ENCODE data around the gene TRPM2.

TRPM2 gene

GRCh38 chr21:44444286-44444931 lies 91.0 kb downstream of the TRPM2 start:
- no peak for DNase-seq (ENCODE audit: low spot score)

GRCh38 chr21:44445145-44445812 lies 91.9 kb downstream of the TRPM2 start:
- no peak for DNase-seq (ENCODE audit: low spot score)

- no peak for DNase-seq (ENCODE audit: low spot score)
Measured at GRCh38 chr21:44448651-44449131, 95.3 kb downstream of the TRPM2 start.

GRCh38 chr21:44449473-44450363 lies 96.3 kb downstream of the TRPM2 start:
- no peak for DNase-seq (ENCODE audit: low spot score)

- DNase-seq (ENCODE audit: low spot score) = no peak
Measured at GRCh38 chr21:44450402-44450801, 97.0 kb downstream of the TRPM2 start.

GRCh38 chr21:44450999-44451398 lies 97.6 kb downstream of the TRPM2 start:
- no peak for DNase-seq (ENCODE audit: low spot score)

GRCh38 chr21:44453120-44453519 lies 99.7 kb downstream of the TRPM2 start:
- DNase-seq (ENCODE audit: low spot score) = no peak

GRCh38 chr21:44454058-44454457 lies 100.6 kb downstream of the TRPM2 start:
- DNase-seq (ENCODE audit: low spot score) = no peak

GRCh38 chr21:44454747-44455523 lies 101.5 kb downstream of the TRPM2 start, which contains the start of gene LRRC3:
Gene LRRC3 (plus strand): TSS chr21:44455510. CDS start chr21:44456645, 1,135 bp downstream.
- DNase-seq (ENCODE audit: low spot score) = no peak

- no peak for DNase-seq (ENCODE audit: low spot score)
Measured at GRCh38 chr21:44455524-44456213, 102.2 kb downstream of the TRPM2 start.

- no peak for DNase-seq (ENCODE audit: low spot score)
Measured at GRCh38 chr21:44456214-44456914, 102.9 kb downstream of the TRPM2 start.

- no peak for DNase-seq (ENCODE audit: low spot score)
Measured at GRCh38 chr21:44456915-44457736, 103.7 kb downstream of the TRPM2 start.

GRCh38 chr21:44458971-44459711 lies 105.7 kb downstream of the TRPM2 start:
- DNase-seq (ENCODE audit: low spot score) = no peak

- DNase-seq (ENCODE audit: low spot score) = no peak
Measured at GRCh38 chr21:44459712-44460440, 106.5 kb downstream of the TRPM2 start.

- DNase-seq (ENCODE audit: low spot score) = no peak
Measured at GRCh38 chr21:44460441-44460755, 107.0 kb downstream of the TRPM2 start.

GRCh38 chr21:44461005-44461404 lies 107.6 kb downstream of the TRPM2 start:
- DNase-seq (ENCODE audit: low spot score) = no peak

GRCh38 chr21:44461464-44462001 lies 108.1 kb downstream of the TRPM2 start:
- no peak for DNase-seq (ENCODE audit: low spot score)
